ENCODE measurements around the gene KRT82. TPM values are rescaled to one million over a fixed set of nuclear protein-coding genes. Genes with fewer than 3 reads are reported as not detected.

KRT82 gene
- total RNA-seq, 4 donors from 2014 or later = 0.46 to 10.3 TPM; not detected in 2

GRCh38 chr12:52372216-52373154 lies 33.6 kb downstream of the KRT82 start:
- intact Hi-C loops (cut with DNase I; ENCODE audit: low total_unique reads) = loop anchor here (5.0 kb wide), 2 partner anchors 220 to 510 kb away; no protein-coding TSS in a partner anchor
- TF ChIP-seq CTCF (IDR thresholded peaks at IDR 0.05) (no peak), POLR2A (IDR thresholded peaks at IDR 0.05) (no peak)
- DNase-seq (ENCODE audit: low spot score in 2 of 2) = peak; percentile 89 to 96
- 39% methylated on average over 9 to 10 of the region's 10 CpGs for WGBS, 2 donors
- H3K4me3 ChIP-seq (ENCODE audit: low read depth, poor library complexity, severe bottlenecking) = no peak overlapping the region

- no peak overlapping the region for H3K4me3 ChIP-seq (ENCODE audit: low read depth, poor library complexity, severe bottlenecking)
- intact Hi-C loops (cut with DNase I; ENCODE audit: low total_unique reads) = loop anchor here (5.0 kb wide), 2 partner anchors 219 to 511 kb away; no protein-coding TSS in a partner anchor
- DNase-seq (ENCODE audit: low spot score in 2 of 2) = no peak
- WGBS, 2 donors = 76 to 80% methylated on average over 3 of the region's 3 CpGs
- TF ChIP-seq CTCF (IDR thresholded peaks at IDR 0.05) = no peak
- no peak for TF ChIP-seq POLR2A (IDR thresholded peaks at IDR 0.05)
Measured at GRCh38 chr12:52371716-52372115, 34.4 kb downstream of the KRT82 start.

- intact Hi-C loops (cut with DNase I; ENCODE audit: low total_unique reads) = loop anchor here (5.0 kb wide), 2 partner anchors 219 to 511 kb away; no protein-coding TSS in a partner anchor
- 67 to 68% methylated on average over 12 of the region's 12 CpGs for WGBS, 2 donors
Measured at GRCh38 chr12:52370926-52371608, 35.1 kb downstream of the KRT82 start.

GRCh38 chr12:52369809-52370208 lies 36.3 kb downstream of the KRT82 start:
- WGBS, 2 donors = 83 to 84% methylated on average over 2 to 6 of the region's 6 CpGs
- no peak for TF ChIP-seq POLR2A (IDR thresholded peaks at IDR 0.05)
- no peak for TF ChIP-seq CTCF (IDR thresholded peaks at IDR 0.05)
- no peak for DNase-seq (ENCODE audit: low spot score in 2 of 2)
- no peak overlapping the region for H3K4me3 ChIP-seq (ENCODE audit: low read depth, poor library complexity, severe bottlenecking)
- intact Hi-C loops (cut with DNase I; ENCODE audit: low total_unique reads) = loop anchor here (5.0 kb wide), 2 partner anchors 218 to 512 kb away; no protein-coding TSS in a partner anchor

More at GRCh38 chr12:52370926-52371608, 35.1 kb downstream of the KRT82 start:
- no peak overlapping the region for H3K4me3 ChIP-seq (ENCODE audit: low read depth, poor library complexity, severe bottlenecking)
- TF ChIP-seq CTCF (IDR thresholded peaks at IDR 0.05) (no peak), POLR2A (IDR thresholded peaks at IDR 0.05) (no peak)
- DNase-seq (ENCODE audit: low spot score in 2 of 2) = peak; percentile 85 to 95

- 72 to 87% methylated on average over 3 of the region's 3 CpGs for WGBS, 2 donors
- intact Hi-C loops (cut with DNase I; ENCODE audit: low total_unique reads) = no loop called here
- TF ChIP-seq CTCF (IDR thresholded peaks at IDR 0.05) (no peak), POLR2A (IDR thresholded peaks at IDR 0.05) (no peak)
- H3K4me3 ChIP-seq (ENCODE audit: low read depth, poor library complexity, severe bottlenecking) = no peak overlapping the region
- DNase-seq (ENCODE audit: low spot score in 2 of 2) = no peak
Measured at GRCh38 chr12:52369211-52369610, 36.9 kb downstream of the KRT82 start.

Data from lower leg skin (tissue), 4 donors.